ENCODE data around the gene P2RX6.
"Not testable (repeated sequence)": the region's sequence is repeated elsewhere in the genome, so short reads cannot be mapped to it uniquely, and the experiment has no call there.

Gene P2RX6

DNA sequence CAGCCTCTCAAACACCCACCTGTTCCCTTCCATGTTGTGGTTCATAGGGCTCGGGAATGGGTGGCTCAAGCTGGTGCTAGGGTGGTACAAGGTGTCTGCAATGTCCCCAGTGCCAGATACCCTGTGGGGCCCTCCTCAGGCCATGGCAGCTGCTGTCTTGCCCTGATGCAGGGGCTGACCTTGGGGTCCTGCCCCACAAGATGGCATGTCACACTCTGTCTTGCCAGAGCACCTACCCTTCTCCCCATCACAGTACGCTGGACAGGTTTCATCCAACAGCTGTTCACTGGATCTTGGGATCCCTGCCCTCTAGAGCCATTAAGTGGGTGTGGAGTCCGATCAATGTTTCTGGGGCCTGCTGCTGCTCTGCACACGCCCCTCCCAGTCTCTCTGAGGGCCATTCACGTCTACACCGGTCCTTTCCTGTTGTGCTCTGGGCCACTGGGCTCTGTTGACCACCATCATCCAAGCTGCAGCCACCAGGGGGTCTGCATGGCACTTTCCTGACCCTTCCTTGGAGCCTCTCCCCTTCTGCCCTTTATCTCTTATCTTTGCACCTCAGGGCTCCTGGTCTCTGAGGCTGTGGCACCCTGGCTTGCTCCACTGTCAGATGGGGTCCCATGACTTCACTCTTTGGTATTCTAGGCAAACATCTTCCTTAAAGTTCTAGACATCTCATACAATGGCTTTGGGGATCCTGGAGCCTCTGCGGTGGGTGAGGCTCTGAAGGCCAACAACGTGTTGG lies 37.9 kb downstream of the P2RX6 start:
- DNase-seq (ENCODE audit: low read depth in 2 of 2), result no peak

GRCh38 chr22:21054046-21054713 lies 39.2 kb downstream of the P2RX6 start:
- DNase-seq (ENCODE audit: low read depth in 2 of 2), result no peak

- DNase-seq (ENCODE audit: low read depth in 2 of 2), result no peak
Observed at GRCh38 chr22:21054714-21055563, 40.0 kb downstream of the P2RX6 start.

GRCh38 chr22:21055564-21055834 lies 40.5 kb downstream of the P2RX6 start:
- no peak for DNase-seq (ENCODE audit: low read depth in 2 of 2)

- DNase-seq (ENCODE audit: low read depth in 2 of 2), result no peak
Observed at GRCh38 chr22:21055880-21056319, 40.9 kb downstream of the P2RX6 start.

DNA sequence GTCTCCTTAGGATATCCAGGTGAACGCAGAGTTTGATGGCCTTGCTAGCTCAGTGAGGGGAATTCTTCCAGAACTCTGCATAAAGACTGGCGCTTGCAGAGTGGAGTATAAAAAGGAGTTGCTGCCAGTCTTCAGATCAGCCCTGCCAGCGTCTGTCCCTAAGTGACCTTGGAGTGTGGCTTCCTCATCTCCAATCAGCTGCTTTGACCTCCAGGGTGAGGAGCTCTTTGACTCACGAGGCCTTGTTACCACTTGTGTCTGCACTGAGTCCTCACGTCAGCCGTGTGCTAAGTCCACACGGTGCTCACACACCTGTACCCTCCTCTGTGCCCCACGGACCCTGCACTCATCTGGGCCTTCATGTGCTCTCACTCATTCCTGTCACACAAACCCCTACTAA lies 45.4 kb downstream of the P2RX6 start:
- not testable (repeated sequence) for DNase-seq (ENCODE audit: low read depth in 2 of 2)

- not testable (repeated sequence) for DNase-seq (ENCODE audit: low read depth in 2 of 2)
Observed at GRCh38 chr22:21061660-21062321, 46.8 kb downstream of the P2RX6 start.

- not testable (repeated sequence) for DNase-seq (ENCODE audit: low read depth in 2 of 2)
Observed at GRCh38 chr22:21064425-21064824, 49.5 kb downstream of the P2RX6 start.

GRCh38 chr22:21064917-21065864 lies 50.2 kb downstream of the P2RX6 start:
- DNase-seq (ENCODE audit: low read depth in 2 of 2), result no peak

- no peak for DNase-seq (ENCODE audit: low read depth in 2 of 2)
Observed at GRCh38 chr22:21067075-21067900, 52.3 kb downstream of the P2RX6 start.

- DNase-seq (ENCODE audit: low read depth in 2 of 2), result no peak
Observed at GRCh38 chr22:21067901-21068680, 53.1 kb downstream of the P2RX6 start.

GRCh38 chr22:21068681-21069276 lies 53.8 kb downstream of the P2RX6 start:
- DNase-seq (ENCODE audit: low read depth in 2 of 2), result no peak

- DNase-seq (ENCODE audit: low read depth in 2 of 2), result no peak
Observed at GRCh38 chr22:21069375-21069774, 54.4 kb downstream of the P2RX6 start.

GRCh38 chr22:21070690-21071615 lies 56.0 kb downstream of the P2RX6 start:
- DNase-seq (ENCODE audit: low read depth in 2 of 2), result no peak

- DNase-seq (ENCODE audit: low read depth in 2 of 2), result not testable (repeated sequence)
Observed at GRCh38 chr22:21071796-21072195, 56.8 kb downstream of the P2RX6 start.

DNA sequence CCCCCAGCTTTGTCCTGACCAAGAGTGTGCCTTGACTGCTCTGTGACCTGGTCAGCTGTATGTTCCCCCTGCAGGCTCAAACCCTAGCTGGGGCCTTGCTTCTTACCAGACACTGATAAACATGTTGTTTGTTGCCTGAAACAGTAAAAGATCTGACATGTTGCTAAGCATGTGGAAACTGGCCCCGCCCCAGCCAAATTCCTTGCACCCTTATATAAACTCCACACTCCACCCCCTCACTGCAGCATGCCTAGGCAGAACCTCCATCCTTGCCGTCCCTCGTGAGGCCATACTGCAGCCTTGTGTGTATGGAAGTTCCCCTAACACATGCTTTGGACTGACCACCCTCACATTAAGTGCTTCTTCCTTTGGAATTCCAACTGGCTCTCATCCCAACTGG lies 58.1 kb downstream of the P2RX6 start:
- DNase-seq (ENCODE audit: low read depth in 2 of 2), result no peak

- no peak for DNase-seq (ENCODE audit: low read depth in 2 of 2)
Observed at GRCh38 chr22:21073482-21073881, 58.5 kb downstream of the P2RX6 start.

Measured in stimulated activated CD4-positive, alpha-beta T cell treated with anti-CD3 and anti-CD28 coated beads, Interleukin-15, amount 100 ng/mL, for 48 hours (primary cell).